Neutrophil (primary cell): ENCODE measurements around the gene ZNF423.

ENCODE experiments used
- H3K27ac ChIP-seq: fragments of 200-600 bp; sonication (generic); 2 replicates; pipeline ENCODE4 v1.5.1; 2016; ENCODE audit warnings: mild to moderate bottlenecking, moderate library complexity
- H3K27me3 ChIP-seq: fragments of 200-600 bp; sonication (generic); 2 replicates; pipeline ENCODE4 v1.6.0; 2016; ENCODE audit warnings: mild to moderate bottlenecking
- H3K36me3 ChIP-seq: fragments of 200-600 bp; sonication (generic); 2 replicates; pipeline ENCODE4 v1.5.1; 2017
- H3K4me1 ChIP-seq, 2 experiments: fragments of 200-600 bp in 1 of 2; sonication (generic) in 1 of 2; 1 replicate in 1 of 2; 2 replicates in 1 of 2; pipeline versions ENCODE4 v1.5.1 to v1.6.1; 2013 to 2016; ENCODE audit warnings: low read depth in 1 of 2, low read length in 1 of 2, mild to moderate bottlenecking in 1 of 2, moderate library complexity in 1 of 2; ENCODE audit not compliant: control insufficient read depth in 1 of 2, insufficient read depth in 1 of 2
- H3K4me3 ChIP-seq, 2 experiments: fragments of 200-600 bp in 1 of 2; sonication (generic) in 1 of 2; 1 replicate in 1 of 2; 2 replicates in 1 of 2; pipeline ENCODE4 v1.5.1; 2013 to 2016; ENCODE audit warnings: low read depth in 1 of 2, low read length in 1 of 2, mild to moderate bottlenecking in 1 of 2, moderate library complexity in 1 of 2
- H3K9me3 ChIP-seq: fragments of 200-600 bp; sonication (generic); 2 replicates; pipeline ENCODE4 v1.5.1; 2016
- TF ChIP-seq, protein P1 (sequence below): fragments of 200-600 bp; sonication (generic); IDR thresholded peaks from 2 replicates; pipeline ENCODE4 v1.5.1; 2016; ENCODE audit warnings: antibody characterized with exemption

Gene ZNF423

DNA sequence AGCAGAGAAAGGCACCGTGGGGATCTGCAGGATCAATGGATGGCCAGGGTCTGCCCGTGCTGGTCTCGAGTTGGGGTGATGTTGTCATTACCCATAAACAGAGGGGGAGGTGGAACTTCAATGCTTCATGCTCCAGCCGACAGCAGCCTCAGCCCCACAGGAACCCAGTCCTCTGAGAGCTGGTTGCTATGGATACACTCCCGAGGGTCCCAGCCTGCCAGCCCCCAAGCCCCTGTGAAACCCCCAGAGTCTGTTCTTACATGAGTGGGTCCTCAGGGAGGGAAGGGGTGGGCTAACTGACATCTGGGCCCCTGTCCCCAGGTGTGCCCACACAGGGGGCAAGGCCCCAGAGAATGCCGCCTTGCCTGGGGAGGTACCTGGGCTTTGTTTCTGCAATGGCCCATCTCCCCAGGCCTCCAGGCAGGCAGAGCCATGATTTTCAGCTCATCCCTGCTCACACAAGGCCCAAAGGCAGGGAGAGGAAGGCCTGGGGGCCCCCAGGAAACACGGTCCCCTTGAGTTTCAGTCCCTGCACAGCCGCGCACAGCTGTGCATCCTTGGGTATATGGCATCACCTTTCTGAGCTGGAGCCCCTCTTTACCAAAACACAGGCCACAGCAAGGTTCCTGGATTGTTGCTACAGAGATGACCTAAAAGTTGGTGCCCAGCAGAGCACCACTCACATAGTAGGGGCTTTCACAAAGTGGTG lies 223.7 kb downstream of the ZNF423 start:
- H3K4me1 ChIP-seq: no peaks in the 10 kb centered on the region
- no peak overlapping the region for H3K4me3 ChIP-seq
- H3K36me3 ChIP-seq: no peaks in the 10 kb centered on the region
- no peaks in the 10 kb centered on the region for H3K9me3 ChIP-seq
- no peak overlapping the region for H3K27ac ChIP-seq
- H3K27me3 ChIP-seq: no peaks in the 10 kb centered on the region
- TF ChIP-seq, protein P1, sequence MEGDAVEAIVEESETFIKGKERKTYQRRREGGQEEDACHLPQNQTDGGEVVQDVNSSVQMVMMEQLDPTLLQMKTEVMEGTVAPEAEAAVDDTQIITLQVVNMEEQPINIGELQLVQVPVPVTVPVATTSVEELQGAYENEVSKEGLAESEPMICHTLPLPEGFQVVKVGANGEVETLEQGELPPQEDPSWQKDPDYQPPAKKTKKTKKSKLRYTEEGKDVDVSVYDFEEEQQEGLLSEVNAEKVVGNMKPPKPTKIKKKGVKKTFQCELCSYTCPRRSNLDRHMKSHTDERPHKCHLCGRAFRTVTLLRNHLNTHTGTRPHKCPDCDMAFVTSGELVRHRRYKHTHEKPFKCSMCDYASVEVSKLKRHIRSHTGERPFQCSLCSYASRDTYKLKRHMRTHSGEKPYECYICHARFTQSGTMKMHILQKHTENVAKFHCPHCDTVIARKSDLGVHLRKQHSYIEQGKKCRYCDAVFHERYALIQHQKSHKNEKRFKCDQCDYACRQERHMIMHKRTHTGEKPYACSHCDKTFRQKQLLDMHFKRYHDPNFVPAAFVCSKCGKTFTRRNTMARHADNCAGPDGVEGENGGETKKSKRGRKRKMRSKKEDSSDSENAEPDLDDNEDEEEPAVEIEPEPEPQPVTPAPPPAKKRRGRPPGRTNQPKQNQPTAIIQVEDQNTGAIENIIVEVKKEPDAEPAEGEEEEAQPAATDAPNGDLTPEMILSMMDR: no peak

DNA sequence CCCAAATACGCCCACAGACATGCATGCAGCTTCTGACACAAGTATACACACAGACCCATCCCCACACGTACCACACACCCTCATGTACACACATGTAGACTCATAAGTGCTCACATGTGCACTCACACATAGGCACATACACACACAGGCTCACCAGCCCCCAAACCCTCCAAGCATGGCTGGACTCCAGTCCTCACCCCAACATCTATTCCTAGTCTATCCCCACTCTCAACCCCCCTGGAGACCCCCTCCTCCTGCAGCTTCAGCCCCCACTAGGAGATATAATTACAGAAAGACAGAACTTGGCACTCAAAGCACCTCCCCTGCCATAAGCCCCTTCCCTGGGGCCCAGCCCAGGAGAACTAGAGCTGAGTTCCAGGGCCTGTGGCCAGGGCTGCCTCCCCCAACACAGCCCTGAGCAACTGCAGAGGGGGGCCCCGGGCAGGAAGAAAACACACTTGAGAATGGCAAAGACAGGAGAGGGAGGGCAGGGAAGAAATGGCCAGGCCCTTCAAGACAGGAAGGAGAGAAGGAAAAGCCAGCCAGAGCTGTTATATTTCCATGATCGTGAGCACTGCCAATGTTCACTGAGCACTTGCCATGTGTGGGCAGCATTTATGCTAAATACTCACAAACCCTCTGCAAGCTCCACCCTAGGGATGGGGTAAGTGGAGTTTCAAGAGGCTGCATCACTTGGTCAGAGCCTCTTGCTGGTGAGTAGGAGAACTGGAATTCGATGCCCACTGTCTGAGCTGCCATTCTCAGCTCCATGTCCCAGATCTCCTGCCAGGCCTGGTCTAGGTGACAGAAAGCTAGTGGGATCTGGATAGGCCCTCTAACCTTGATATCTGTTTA lies 224.5 kb downstream of the ZNF423 start:
- H3K4me1 ChIP-seq: no peaks in the 10 kb centered on the region
- no peaks in the 10 kb centered on the region for H3K9me3 ChIP-seq
- H3K4me3 ChIP-seq: no peak overlapping the region
- no peaks in the 10 kb centered on the region for H3K27me3 ChIP-seq
- no peak overlapping the region for H3K27ac ChIP-seq
- no peaks in the 10 kb centered on the region for H3K36me3 ChIP-seq
- TF ChIP-seq, protein P1: no peak

DNA sequence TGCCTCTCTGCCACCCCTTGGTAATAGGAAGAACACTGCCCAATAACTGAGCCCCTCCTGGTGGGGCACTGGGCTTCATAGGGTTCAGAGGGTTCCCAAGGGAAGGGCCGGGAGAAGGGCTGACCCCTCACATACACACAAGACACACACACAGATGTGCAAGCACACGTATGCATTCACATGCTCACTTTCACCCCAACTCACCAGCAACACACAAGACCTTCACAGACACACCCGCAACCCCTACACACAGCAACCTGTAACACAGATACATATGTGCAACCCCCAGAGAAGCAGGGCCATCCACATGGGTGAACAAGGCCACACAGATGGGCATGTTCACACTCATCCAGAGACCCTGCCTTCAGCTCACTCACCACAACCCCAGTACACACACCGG lies 225.1 kb downstream of the ZNF423 start:
- no peak overlapping the region for H3K4me3 ChIP-seq
- H3K9me3 ChIP-seq: no peaks in the 10 kb centered on the region
- no peaks in the 10 kb centered on the region for H3K4me1 ChIP-seq
- TF ChIP-seq, protein P1: no peak
- H3K36me3 ChIP-seq: no peaks in the 10 kb centered on the region
- H3K27me3 ChIP-seq: no peaks in the 10 kb centered on the region
- no peak overlapping the region for H3K27ac ChIP-seq

DNA sequence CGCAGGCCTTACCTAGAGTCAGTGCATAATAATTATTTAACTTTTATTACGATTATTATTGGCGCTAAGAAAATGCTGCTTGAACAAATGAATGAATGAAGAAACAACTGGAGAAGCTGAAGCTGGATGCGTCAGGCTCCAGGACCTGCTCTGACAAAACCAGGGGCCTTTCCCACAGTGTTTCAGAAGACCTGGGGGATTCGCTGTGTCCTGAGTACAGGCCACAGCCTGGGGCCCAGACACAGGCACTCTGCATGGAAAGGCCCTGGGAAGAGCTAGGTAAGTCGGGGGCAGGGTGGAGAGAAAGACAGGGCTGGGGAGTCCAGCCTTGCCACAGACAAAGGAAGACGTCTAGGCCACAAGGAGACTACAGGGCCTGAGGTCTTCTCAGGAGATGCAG lies 226.1 kb downstream of the ZNF423 start:
- Histone ChIP-seq H3K27ac (no peak overlapping the region), H3K27me3 (no peaks in the 10 kb centered on the region), H3K9me3 (no peaks in the 10 kb centered on the region), H3K36me3 (no peaks in the 10 kb centered on the region), H3K4me3 (no peak overlapping the region), H3K4me1 (no peaks in the 10 kb centered on the region)
- TF ChIP-seq, protein P1: no peak

DNA sequence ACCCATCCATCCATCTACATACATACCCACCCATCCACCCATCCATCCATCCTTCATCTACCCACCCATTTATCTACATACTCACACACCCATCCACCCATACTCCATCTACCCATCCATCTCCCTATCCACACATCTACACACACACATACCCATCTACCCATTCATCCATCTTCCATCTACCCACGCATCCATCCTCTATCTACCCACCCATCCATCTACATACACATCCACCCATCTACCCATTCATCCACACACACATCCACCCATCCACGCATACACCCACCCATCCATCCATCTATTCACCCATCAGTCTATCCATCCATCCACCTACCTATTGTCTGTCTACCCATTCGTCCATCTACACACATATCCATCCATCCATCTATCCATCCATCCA lies 227.8 kb downstream of the ZNF423 start:
- TF ChIP-seq, protein P1: no peak
- Histone ChIP-seq H3K4me3 (no peak overlapping the region), H3K27ac (no peak overlapping the region), H3K9me3 (no peaks in the 10 kb centered on the region), H3K27me3 (no peaks in the 10 kb centered on the region), H3K4me1 (no peaks in the 10 kb centered on the region), H3K36me3 (no peaks in the 10 kb centered on the region)
